HL-60 (cell line): Measurements from ENCODE around the gene ZNF184.

Source experiments
- CTCF ChIP-seq: IDR thresholded peaks from one replicate; pipeline ENCODE4 v1.5.1; 2011; ENCODE audit warnings: low read length, control low read depth, inconsistent platforms; ENCODE audit not compliant: insufficient read depth
- GABPA ChIP-seq: IDR thresholded peaks from 2 replicates; pipeline ENCODE4 v1.6.1; 2012; ENCODE audit warnings: low read depth
- POLR2AphosphoS5 ChIP-seq: IDR thresholded peaks from 2 replicates; pipeline ENCODE4 v1.6.1; 2012; ENCODE audit warnings: low read depth
- SPI1 ChIP-seq: IDR thresholded peaks from 2 replicates; pipeline ENCODE4 v1.6.1; 2012; ENCODE audit warnings: low read depth, mild to moderate bottlenecking, borderline replicate concordance

- TF ChIP-seq CTCF = no peak
- TF ChIP-seq GABPA = no peak
- no peak for TF ChIP-seq POLR2AphosphoS5
- TF ChIP-seq SPI1 = peak; percentile 38; the same call in 1 of the 2 replicates
Measured at GRCh38 chr6:27512525-27512924, 39.6 kb upstream of the ZNF184 start.
